IMR-90 (cell line): ENCODE results near the gene DAND5.

ENCODE experiments used
- BHLHE40 ChIP-seq: fragments of 150-350 bp; IDR thresholded peaks from 2 replicates; pipeline ENCODE4 v1.6.1; 2016; ENCODE audit warnings: mild to moderate bottlenecking, low read depth, low read length
- CEBPB ChIP-seq: IDR thresholded peaks from 2 replicates; pipeline ENCODE4 v1.6.1; 2012; ENCODE audit warnings: low read depth, low read length, improper control_type of control experiment
- CHD1 ChIP-seq: IDR thresholded peaks from 2 replicates; pipeline ENCODE4 v1.6.1; 2012; ENCODE audit warnings: low read depth, low read length, improper control_type of control experiment
- CTCF ChIP-seq: conservative IDR thresholded peaks from 2 replicates; pipeline ENCODE4 v1.5.1; 2012; ENCODE audit warnings: mild to moderate bottlenecking, low read depth, low read length, improper control_type of control experiment
- ELK1 ChIP-seq: fragments of 150-350 bp; IDR thresholded peaks from 2 replicates; pipeline ENCODE4 v1.6.1; 2016; ENCODE audit warnings: low read depth, mild to moderate bottlenecking, low read length, moderate library complexity, borderline replicate concordance
- FOS ChIP-seq: fragments of 150-350 bp; IDR thresholded peaks from 2 replicates; pipeline ENCODE4 v1.6.1; 2016; ENCODE audit warnings: low read depth, low read length
- MAFK ChIP-seq: IDR thresholded peaks from 2 replicates; pipeline ENCODE4 v1.6.1; 2012; ENCODE audit warnings: low read depth, low read length, improper control_type of control experiment
- MAZ ChIP-seq: IDR thresholded peaks from 2 replicates; pipeline ENCODE4 v1.6.1; 2012; ENCODE audit warnings: low read depth, mild to moderate bottlenecking, low read length, improper control_type of control experiment, moderate library complexity, borderline replicate concordance
- NFE2L2 ChIP-seq: fragments of 150-350 bp; IDR thresholded peaks from 2 replicates; pipeline ENCODE4 v1.6.1; 2016; ENCODE audit warnings: low read depth, mild to moderate bottlenecking, low read length
- POLR2A ChIP-seq: IDR thresholded peaks from 2 replicates; pipeline ENCODE4 v1.6.1; 2012; ENCODE audit warnings: mild to moderate bottlenecking, low read depth, low read length
- RAD21 ChIP-seq: IDR thresholded peaks from 2 replicates; pipeline ENCODE4 v1.6.1; 2012; ENCODE audit warnings: low read length, improper control_type of control experiment
- RFX5 ChIP-seq: IDR thresholded peaks from 2 replicates; pipeline ENCODE4 v1.8.0; 2012; ENCODE audit warnings: low read depth, mild to moderate bottlenecking, low read length, moderate library complexity
- SMC3 ChIP-seq: fragments of 150-350 bp; IDR thresholded peaks from 2 replicates; pipeline ENCODE4 v1.6.1; 2016; ENCODE audit warnings: low read depth, mild to moderate bottlenecking, antibody characterized with exemption, low read length, moderate library complexity
- USF2 ChIP-seq: fragments of 150-350 bp; IDR thresholded peaks from 2 replicates; pipeline ENCODE4 v1.6.1; 2017; ENCODE audit warnings: mild to moderate bottlenecking, antibody characterized with exemption, low read length, low read depth

- TF ChIP-seq CTCF (no peak), USF2 (no peak), RAD21 (no peak), BHLHE40 (no peak), POLR2A (no peak), MAFK (no peak), CEBPB (no peak), SMC3 (no peak), RFX5 (no peak), CHD1 (no peak), FOS (no peak), ELK1 (no peak), MAZ (no peak), NFE2L2 (no peak)
Observed at GRCh38 chr19:12979974-12980373, 10.6 kb downstream of the DAND5 start.
